Caco-2 (cell line): Measurements from ENCODE around the gene SLC16A1. TPM values are rescaled to one million over a fixed set of nuclear protein-coding genes. Genes with fewer than 3 reads are reported as not detected.

ENCODE experiments used
- BruUV-seq: library from RNA; stranded (reverse); fragments of 400-500 nt; replicated peaks from 2 replicates; lab custom pipeline; 2021; lab: Mats Ljungman, UMichigan
- CTCF ChIA-PET: fragments of 300-600 bp; sonication (Branson Sonifier 250); formaldehyde crosslinking; loops from one replicate; lab custom pipeline; 2022; ENCODE audit warnings: antibody characterized with exemption; lab: Charles Lee
- POLR2A ChIA-PET: fragments of 300-600 bp; sonication (Branson Sonifier 250); formaldehyde crosslinking; loops from one replicate; lab custom pipeline; 2022; ENCODE audit warnings: antibody characterized with exemption; lab: Charles Lee
- DNase-seq, 2 experiments: peaks; one replicate each; pipeline versions ENCODE4 v3.0.0 to v3.0.0-alpha.2; 2020 to 2022
- H3K27me3 ChIP-seq: replicated peaks from 2 replicates; pipeline ENCODE4 v1.6.0; 2011; ENCODE audit warnings: low read length; ENCODE audit not compliant: control insufficient read depth, insufficient read depth
- H3K36me3 ChIP-seq: 2 replicates; pipeline ENCODE4 v1.5.1; 2011; ENCODE audit warnings: low read length; ENCODE audit not compliant: control insufficient read depth, insufficient read depth
- H3K4me1 ChIP-seq: fragments of 250-450 bp; sonication (Bioruptor Pico); 2 replicates; pipeline ENCODE4 v1.5.1; 2020; ENCODE audit warnings: mild to moderate bottlenecking
- H3K4me3 ChIP-seq: 2 replicates; pipeline ENCODE4 v1.5.1; 2011; ENCODE audit warnings: low read depth, mild to moderate bottlenecking, control low read depth, low read length
- H3K9me3 ChIP-seq: fragments of 250-450 bp; sonication (Bioruptor Pico); 2 replicates; pipeline ENCODE4 v1.5.1; 2020; ENCODE audit warnings: mild to moderate bottlenecking, moderate library complexity
- H3K27ac Mint-ChIP-seq: one replicate; pipeline ENCODE4 v1.8.0; 2022; ENCODE audit warnings: mixed read lengths; ENCODE audit not compliant: unreplicated experiment
- H3K27me3 Mint-ChIP-seq: one replicate; pipeline ENCODE4 v1.8.0; 2022; ENCODE audit warnings: mixed read lengths; ENCODE audit not compliant: insufficient read depth, unreplicated experiment
- H3K36me3 Mint-ChIP-seq: one replicate; pipeline ENCODE4 v1.8.0; 2022; ENCODE audit warnings: mild to moderate bottlenecking, mixed read lengths; ENCODE audit not compliant: insufficient read depth, unreplicated experiment
- H3K4me1 Mint-ChIP-seq: one replicate; pipeline ENCODE4 v1.8.0; 2022; ENCODE audit warnings: low read depth, mixed read lengths; ENCODE audit not compliant: unreplicated experiment
- H3K4me3 Mint-ChIP-seq: one replicate; pipeline ENCODE4 v1.8.0; 2022; ENCODE audit warnings: mild to moderate bottlenecking, moderate library complexity, mixed read lengths; ENCODE audit not compliant: unreplicated experiment
- H3K9me3 Mint-ChIP-seq: one replicate; pipeline ENCODE4 v1.8.0; 2022; ENCODE audit warnings: mixed read lengths; ENCODE audit not compliant: unreplicated experiment
- intact Hi-C: fragments of 100-400 bp; cut with micrococcal nuclease; formaldehyde crosslinking; loops from one replicate; pipeline ENCODE4 v1.10.0; 2022; ENCODE audit not compliant: unreplicated experiment
- total RNA-seq: library from RNA; stranded (reverse); gene quantifications from 2 replicates; pipeline ENCODE4 v1.2.3, GENCODE V29; 2022
- TF ChIP-seq, protein P1 (sequence below), 2 experiments: fragments of 200-600 bp in 1 of 2; IDR thresholded peaks; 1 replicate in 1 of 2; 2 replicates in 1 of 2; pipeline versions ENCODE4 v1.5.1 to v1.8.0; 2011 to 2022; ENCODE audit warnings: antibody characterized with exemption in 1 of 2, control low read depth in 1 of 2, inconsistent platforms in 1 of 2, low read depth in 1 of 2, low read length in 1 of 2, mild to moderate bottlenecking in 1 of 2, moderate library complexity in 1 of 2; ENCODE audit not compliant: insufficient read depth in 1 of 2, severe bottlenecking in 1 of 2, unreplicated experiment in 1 of 2

SLC16A1 gene
- total RNA-seq, 1 experiment from 2014 or later, result 107 TPM

DNA sequence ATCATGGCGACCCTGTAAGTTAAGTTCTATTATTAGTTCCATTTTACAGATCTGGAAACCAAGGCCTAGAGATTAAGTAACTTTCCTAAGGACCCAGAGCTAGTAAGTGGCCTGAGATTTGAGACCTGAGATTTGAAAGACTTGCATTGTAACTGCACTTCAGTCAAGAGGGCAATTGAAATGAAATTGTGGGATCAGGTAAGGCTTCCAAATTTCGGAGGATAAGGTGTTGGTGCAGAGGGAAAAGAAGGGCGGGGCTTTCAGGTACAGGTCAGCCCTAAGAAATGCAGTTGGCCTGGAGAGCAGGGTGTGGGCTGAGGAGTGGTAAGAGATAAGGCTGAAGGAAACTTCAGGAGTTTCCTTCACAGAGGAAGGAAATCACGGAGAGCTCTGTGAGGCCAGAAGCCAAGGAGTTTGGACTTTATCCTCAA, 51.1 kb downstream of the SLC16A1 start:
- TF ChIP-seq, protein P1, sequence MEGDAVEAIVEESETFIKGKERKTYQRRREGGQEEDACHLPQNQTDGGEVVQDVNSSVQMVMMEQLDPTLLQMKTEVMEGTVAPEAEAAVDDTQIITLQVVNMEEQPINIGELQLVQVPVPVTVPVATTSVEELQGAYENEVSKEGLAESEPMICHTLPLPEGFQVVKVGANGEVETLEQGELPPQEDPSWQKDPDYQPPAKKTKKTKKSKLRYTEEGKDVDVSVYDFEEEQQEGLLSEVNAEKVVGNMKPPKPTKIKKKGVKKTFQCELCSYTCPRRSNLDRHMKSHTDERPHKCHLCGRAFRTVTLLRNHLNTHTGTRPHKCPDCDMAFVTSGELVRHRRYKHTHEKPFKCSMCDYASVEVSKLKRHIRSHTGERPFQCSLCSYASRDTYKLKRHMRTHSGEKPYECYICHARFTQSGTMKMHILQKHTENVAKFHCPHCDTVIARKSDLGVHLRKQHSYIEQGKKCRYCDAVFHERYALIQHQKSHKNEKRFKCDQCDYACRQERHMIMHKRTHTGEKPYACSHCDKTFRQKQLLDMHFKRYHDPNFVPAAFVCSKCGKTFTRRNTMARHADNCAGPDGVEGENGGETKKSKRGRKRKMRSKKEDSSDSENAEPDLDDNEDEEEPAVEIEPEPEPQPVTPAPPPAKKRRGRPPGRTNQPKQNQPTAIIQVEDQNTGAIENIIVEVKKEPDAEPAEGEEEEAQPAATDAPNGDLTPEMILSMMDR (IDR thresholded peaks at IDR 0.05; ENCODE audit: insufficient read depth in 1 of 2, low read depth in 1 of 2, low read length in 1 of 2, severe bottlenecking in 1 of 2, unreplicated experiment in 1 of 2), result no peak
- Mint-ChIP-seq H3K9me3 (no peaks in the 10 kb centered on the region), H3K4me3 (peak overlapping the region; percentile 61), H3K36me3 (peaks cover 12% of the 10 kb centered on the region), H3K27me3 (no peaks in the 10 kb centered on the region), H3K27ac (peak overlapping the region; percentile 88), H3K4me1 (peaks cover 23% of the 10 kb centered on the region)
- no TSS peak for BruUV-seq
- ChIA-PET POLR2A (interaction anchor here (0.6 kb wide), 2 partner anchors 138 to 185 kb away, joined by 4 to 8 read pairs; no protein-coding TSS in a partner anchor), CTCF (interaction anchor here (1.8 kb wide), 1 partner anchor 168 kb away, joined by 7 read pairs; the partner anchor contains the start of gene LRIG2)
- H3K4me3 ChIP-seq, result no peak overlapping the region
- intact Hi-C loops, result no loop called here
- peaks cover 27% of the 10 kb centered on the region for H3K4me1 ChIP-seq
- no peaks in the 10 kb centered on the region for H3K9me3 ChIP-seq
- DNase-seq, result peak; percentile 32 to 76
- H3K27me3 ChIP-seq, result no peaks in the 10 kb centered on the region
- H3K36me3 ChIP-seq, result no peaks in the 10 kb centered on the region

DNA sequence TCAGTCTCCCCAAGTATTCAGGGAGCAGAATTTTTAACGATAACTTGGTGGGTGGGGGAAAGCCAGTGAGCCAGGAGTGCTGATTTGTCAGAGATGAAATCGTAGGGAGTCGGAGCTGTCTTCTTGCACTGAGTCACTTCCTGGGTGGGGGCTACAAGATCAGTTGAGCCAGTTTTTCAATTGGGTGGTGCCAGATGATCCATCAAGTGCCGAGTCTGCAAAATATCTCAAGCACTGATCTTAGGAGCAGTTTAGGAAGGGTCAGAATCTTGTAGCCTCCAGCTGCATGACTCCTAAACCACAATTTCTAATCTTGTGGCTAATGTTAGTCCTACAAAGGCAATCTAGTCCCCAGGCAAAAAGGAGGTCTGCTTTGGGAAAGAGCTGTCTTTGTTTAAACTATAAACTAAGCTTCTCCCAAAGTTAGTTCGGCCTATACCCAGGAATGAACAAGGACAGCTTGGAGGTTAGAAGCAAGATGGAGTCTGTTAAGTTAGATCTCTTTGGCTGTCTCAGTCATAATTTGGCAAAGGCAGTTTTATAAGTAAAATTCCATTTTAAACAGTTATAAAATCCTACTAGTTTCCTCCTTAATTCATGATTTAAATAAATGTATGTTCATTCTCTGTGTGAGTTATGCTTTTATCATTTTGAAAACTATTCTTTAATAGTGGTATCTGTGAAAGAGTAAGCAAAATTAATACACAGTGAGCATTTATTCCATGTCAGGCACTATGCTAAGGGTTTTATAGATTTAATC, 51.7 kb downstream of the SLC16A1 start:
- H3K36me3 ChIP-seq, result no peaks in the 10 kb centered on the region
- ChIA-PET CTCF (interaction anchor here (1.1 to 1.8 kb wide), 2 partner anchors 100 to 168 kb away, joined by 3 to 7 read pairs; partner anchors contain the start of gene LRIG2), POLR2A (interaction anchor here (0.6 kb wide), 1 partner anchor 138 kb away, joined by 8 read pairs; no protein-coding TSS in a partner anchor)
- intact Hi-C loops, result no loop called here
- Mint-ChIP-seq H3K4me1 (peaks cover 23% of the 10 kb centered on the region), H3K27ac (peak overlapping the region; percentile 88), H3K9me3 (no peaks in the 10 kb centered on the region), H3K4me3 (no peak overlapping the region), H3K36me3 (peaks cover 10% of the 10 kb centered on the region), H3K27me3 (no peaks in the 10 kb centered on the region)
- H3K27me3 ChIP-seq, result no peaks in the 10 kb centered on the region
- no peak overlapping the region for H3K4me3 ChIP-seq
- TF ChIP-seq, protein P1 (IDR thresholded peaks at IDR 0.05; ENCODE audit: insufficient read depth in 1 of 2, low read depth in 1 of 2, low read length in 1 of 2, severe bottlenecking in 1 of 2, unreplicated experiment in 1 of 2), result no peak
- H3K9me3 ChIP-seq, result no peaks in the 10 kb centered on the region
- no peak for DNase-seq
- H3K4me1 ChIP-seq, result peaks cover 27% of the 10 kb centered on the region
- no TSS peak for BruUV-seq

DNA sequence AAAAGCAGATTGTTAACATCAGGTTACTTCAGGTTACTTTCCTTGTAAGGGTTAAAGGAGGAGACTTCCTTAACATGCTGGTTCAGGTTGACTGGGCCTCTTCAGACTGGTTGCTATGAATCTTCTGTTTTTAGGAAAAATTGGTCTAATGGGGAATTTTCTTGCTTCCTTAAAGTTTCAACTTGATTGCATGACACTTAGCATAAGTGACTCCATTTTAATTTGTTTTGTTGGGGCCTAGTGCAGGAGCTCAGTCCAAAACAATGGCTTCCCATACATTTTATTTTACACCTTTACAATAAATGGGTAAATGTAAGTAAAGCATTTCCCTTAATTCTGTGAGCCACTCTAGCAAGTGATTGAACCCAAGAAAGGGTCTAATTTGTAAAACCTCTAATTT, 53.8 kb downstream of the SLC16A1 start:
- BruUV-seq, result no TSS peak
- TF ChIP-seq, protein P1 (IDR thresholded peaks at IDR 0.05; ENCODE audit: insufficient read depth in 1 of 2, low read depth in 1 of 2, low read length in 1 of 2, severe bottlenecking in 1 of 2, unreplicated experiment in 1 of 2), result no peak
- intact Hi-C loops, result no loop called here
- no peak for DNase-seq
- Histone ChIP-seq H3K9me3 (no peaks in the 10 kb centered on the region), H3K4me3 (no peak overlapping the region), H3K36me3 (no peaks in the 10 kb centered on the region), H3K4me1 (peaks cover 27% of the 10 kb centered on the region), H3K27me3 (no peaks in the 10 kb centered on the region)
- ChIA-PET POLR2A (interaction anchor here (0.5 kb wide), 1 partner anchor 54 kb away, joined by 3 read pairs; the partner anchor contains the start of gene SLC16A1), CTCF (interaction anchor here (0.7 kb wide), 1 partner anchor 171 kb away, joined by 3 read pairs; the partner anchor contains the start of gene LRIG2)
- peaks cover 23% of the 10 kb centered on the region for H3K4me1 Mint-ChIP-seq
- no peaks in the 10 kb centered on the region for H3K27me3 Mint-ChIP-seq
- H3K4me3 Mint-ChIP-seq, result no peak overlapping the region
- H3K27ac Mint-ChIP-seq, result no peak overlapping the region
- H3K36me3 Mint-ChIP-seq, result peaks cover 10% of the 10 kb centered on the region
- no peaks in the 10 kb centered on the region for H3K9me3 Mint-ChIP-seq
